ENCODE data around the gene NUCKS1.

Gene NUCKS1

GRCh38 chr1:205710201-205711062 is 39.5 kb downstream of the NUCKS1 start:
- no peak overlapping the region for H3K4me3 ChIP-seq (ENCODE audit: low read depth, low read length)
- TF ChIP-seq, protein P1, sequence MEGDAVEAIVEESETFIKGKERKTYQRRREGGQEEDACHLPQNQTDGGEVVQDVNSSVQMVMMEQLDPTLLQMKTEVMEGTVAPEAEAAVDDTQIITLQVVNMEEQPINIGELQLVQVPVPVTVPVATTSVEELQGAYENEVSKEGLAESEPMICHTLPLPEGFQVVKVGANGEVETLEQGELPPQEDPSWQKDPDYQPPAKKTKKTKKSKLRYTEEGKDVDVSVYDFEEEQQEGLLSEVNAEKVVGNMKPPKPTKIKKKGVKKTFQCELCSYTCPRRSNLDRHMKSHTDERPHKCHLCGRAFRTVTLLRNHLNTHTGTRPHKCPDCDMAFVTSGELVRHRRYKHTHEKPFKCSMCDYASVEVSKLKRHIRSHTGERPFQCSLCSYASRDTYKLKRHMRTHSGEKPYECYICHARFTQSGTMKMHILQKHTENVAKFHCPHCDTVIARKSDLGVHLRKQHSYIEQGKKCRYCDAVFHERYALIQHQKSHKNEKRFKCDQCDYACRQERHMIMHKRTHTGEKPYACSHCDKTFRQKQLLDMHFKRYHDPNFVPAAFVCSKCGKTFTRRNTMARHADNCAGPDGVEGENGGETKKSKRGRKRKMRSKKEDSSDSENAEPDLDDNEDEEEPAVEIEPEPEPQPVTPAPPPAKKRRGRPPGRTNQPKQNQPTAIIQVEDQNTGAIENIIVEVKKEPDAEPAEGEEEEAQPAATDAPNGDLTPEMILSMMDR (IDR thresholded peaks at IDR 0.05; ENCODE audit: borderline replicate concordance, insufficient read depth, low read depth, low read length): no peak

DNA sequence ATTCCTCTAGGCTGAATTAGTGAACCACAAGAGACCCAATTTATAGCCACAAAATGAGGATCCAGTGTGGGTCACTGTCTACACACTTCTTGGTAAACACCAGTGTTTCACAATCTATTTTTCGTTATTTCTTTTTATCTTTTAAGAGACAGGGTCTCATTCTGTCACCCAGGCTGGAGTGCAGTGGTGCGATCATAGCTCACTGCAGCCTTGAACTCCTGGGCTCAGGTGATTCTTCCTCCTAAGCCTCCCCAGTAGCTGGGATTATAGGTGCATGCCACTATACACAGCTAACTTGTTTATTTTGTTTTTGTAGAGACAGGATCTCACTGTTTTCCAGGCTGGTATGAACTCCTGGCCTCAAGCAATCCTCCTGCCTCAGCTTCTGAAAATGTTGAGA is 40.3 kb downstream of the NUCKS1 start:
- H3K4me3 ChIP-seq (ENCODE audit: low read depth, low read length): no peak overlapping the region
- TF ChIP-seq, protein P1 (IDR thresholded peaks at IDR 0.05; ENCODE audit: borderline replicate concordance, insufficient read depth, low read depth, low read length): no peak

- TF ChIP-seq, protein P1 (IDR thresholded peaks at IDR 0.05; ENCODE audit: borderline replicate concordance, insufficient read depth, low read depth, low read length): no peak
- H3K4me3 ChIP-seq (ENCODE audit: low read depth, low read length): no peak overlapping the region
Measured at GRCh38 chr1:205709059-205709398, 41.0 kb downstream of the NUCKS1 start.

DNA sequence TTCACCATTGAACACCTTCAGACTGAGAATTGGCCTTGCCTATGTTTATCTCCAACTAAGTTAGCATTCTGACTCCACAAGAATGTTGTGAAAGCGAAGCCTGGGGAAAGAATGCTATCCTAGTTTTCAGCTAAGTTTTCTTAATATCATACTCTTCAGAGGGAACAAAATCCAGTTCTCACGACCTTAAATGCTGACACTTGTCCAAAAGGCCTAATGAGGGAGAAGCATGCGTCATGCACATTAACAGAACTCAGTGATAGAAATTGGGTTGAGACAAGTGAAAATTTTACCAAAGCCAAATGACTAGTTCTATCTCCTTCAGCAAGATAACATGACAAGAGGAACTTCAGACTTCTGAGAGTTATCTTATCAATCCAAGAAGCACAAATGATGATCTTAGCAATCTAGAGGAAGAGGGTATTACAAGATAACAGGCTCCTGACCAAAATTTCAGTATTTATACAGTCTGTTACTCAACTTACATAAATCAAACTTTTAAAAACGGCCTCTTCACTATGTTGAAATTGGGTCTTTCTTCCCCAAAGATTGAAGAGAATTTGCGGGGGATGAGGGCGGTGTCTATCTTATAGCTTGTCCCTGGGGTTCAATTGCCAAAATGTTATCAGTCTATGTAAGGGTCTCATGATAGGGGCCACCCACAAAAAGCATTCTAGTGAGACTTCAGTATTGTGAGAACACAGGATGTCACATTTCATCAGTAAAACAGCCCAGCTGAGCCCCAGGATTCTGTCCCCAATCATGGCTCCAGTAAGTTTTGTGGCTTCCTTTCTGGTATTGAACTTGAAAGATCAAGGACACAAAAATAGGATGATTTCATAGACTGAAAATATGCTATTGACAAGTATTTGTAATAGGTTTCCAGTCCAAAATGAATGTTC is 43.1 kb downstream of the NUCKS1 start:
- TF ChIP-seq, protein P1 (IDR thresholded peaks at IDR 0.05; ENCODE audit: borderline replicate concordance, insufficient read depth, low read depth, low read length): no peak
- no peak overlapping the region for H3K4me3 ChIP-seq (ENCODE audit: low read depth, low read length)

GRCh38 chr1:205704903-205705302 is 45.1 kb downstream of the NUCKS1 start:
- no peak overlapping the region for H3K4me3 ChIP-seq (ENCODE audit: low read depth, low read length)
- TF ChIP-seq, protein P1 (IDR thresholded peaks at IDR 0.05; ENCODE audit: borderline replicate concordance, insufficient read depth, low read depth, low read length): no peak

- TF ChIP-seq, protein P1 (IDR thresholded peaks at IDR 0.05; ENCODE audit: borderline replicate concordance, insufficient read depth, low read depth, low read length): no peak
- no peak overlapping the region for H3K4me3 ChIP-seq (ENCODE audit: low read depth, low read length)
Measured at GRCh38 chr1:205703072-205703471, 46.9 kb downstream of the NUCKS1 start.
